GM10266 (cell line): ENCODE data around the gene LNX1.

Source experiments
- DNase-seq: peaks from one replicate; pipeline ENCODE4 v3.0.0; 2012; ENCODE audit errors: extremely low spot score
- CTCF ChIP-seq: IDR thresholded peaks from 2 replicates; pipeline ENCODE4 v1.5.1; 2012; ENCODE audit warnings: mild to moderate bottlenecking, low read depth; ENCODE audit not compliant: control insufficient read depth, insufficient read depth; ENCODE audit errors: missing control alignments

Gene LNX1

GRCh38 chr4:53532521-53532920 is 58.8 kb downstream of the LNX1 start:
- no peak for TF ChIP-seq CTCF
- DNase-seq, result no peak

- TF ChIP-seq CTCF, result no peak
- DNase-seq, result no peak
Observed at GRCh38 chr4:53531585-53532224, 59.6 kb downstream of the LNX1 start.

GRCh38 chr4:53529025-53529424 is 62.3 kb downstream of the LNX1 start:
- DNase-seq, result no peak
- TF ChIP-seq CTCF, result no peak

GRCh38 chr4:53527930-53528329 is 63.4 kb downstream of the LNX1 start:
- DNase-seq, result no peak
- no peak for TF ChIP-seq CTCF

- DNase-seq, result no peak
- TF ChIP-seq CTCF, result no peak
Observed at GRCh38 chr4:53527326-53527725, 64.0 kb downstream of the LNX1 start.

GRCh38 chr4:53522334-53522733 is 69.0 kb downstream of the LNX1 start:
- DNase-seq, result no peak
- no peak for TF ChIP-seq CTCF

- TF ChIP-seq CTCF, result no peak
- no peak for DNase-seq
Observed at GRCh38 chr4:53520116-53520515, 71.2 kb downstream of the LNX1 start.
